ENCODE results near the gene PLPPR2.

The PLPPR2 gene

DNA sequence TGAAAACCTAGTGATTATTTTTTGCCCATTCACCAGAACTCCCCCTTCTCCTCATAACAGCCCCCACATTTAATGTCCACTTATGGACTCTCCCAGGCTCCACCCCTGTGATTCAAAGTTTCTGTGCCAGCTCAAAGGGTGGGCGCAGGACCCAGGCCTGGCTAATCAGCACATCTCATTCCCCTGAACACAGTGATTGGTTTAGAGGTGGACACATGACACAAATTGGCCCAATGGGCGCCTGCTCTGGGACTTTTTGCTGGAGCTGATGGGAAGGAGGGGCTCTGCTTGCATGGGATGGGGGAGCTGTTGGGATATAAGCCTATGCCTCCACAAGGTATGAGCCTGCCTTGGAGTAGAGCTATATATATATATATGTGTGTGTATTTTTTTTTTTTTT is 35.1 kb downstream of the PLPPR2 start:
- DNase-seq (ENCODE audit: low read depth) = no peak
- TF ChIP-seq, protein P1, sequence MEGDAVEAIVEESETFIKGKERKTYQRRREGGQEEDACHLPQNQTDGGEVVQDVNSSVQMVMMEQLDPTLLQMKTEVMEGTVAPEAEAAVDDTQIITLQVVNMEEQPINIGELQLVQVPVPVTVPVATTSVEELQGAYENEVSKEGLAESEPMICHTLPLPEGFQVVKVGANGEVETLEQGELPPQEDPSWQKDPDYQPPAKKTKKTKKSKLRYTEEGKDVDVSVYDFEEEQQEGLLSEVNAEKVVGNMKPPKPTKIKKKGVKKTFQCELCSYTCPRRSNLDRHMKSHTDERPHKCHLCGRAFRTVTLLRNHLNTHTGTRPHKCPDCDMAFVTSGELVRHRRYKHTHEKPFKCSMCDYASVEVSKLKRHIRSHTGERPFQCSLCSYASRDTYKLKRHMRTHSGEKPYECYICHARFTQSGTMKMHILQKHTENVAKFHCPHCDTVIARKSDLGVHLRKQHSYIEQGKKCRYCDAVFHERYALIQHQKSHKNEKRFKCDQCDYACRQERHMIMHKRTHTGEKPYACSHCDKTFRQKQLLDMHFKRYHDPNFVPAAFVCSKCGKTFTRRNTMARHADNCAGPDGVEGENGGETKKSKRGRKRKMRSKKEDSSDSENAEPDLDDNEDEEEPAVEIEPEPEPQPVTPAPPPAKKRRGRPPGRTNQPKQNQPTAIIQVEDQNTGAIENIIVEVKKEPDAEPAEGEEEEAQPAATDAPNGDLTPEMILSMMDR (IDR thresholded peaks at IDR 0.05; ENCODE audit: low read depth, low read length, missing control alignments) = no peak
- H3K4me3 ChIP-seq (ENCODE audit: low read depth, low read length) = no peak overlapping the region

- DNase-seq (ENCODE audit: low read depth) = no peak
- TF ChIP-seq, protein P1 (IDR thresholded peaks at IDR 0.05; ENCODE audit: low read depth, low read length, missing control alignments) = no peak
- H3K4me3 ChIP-seq (ENCODE audit: low read depth, low read length) = no peak overlapping the region
Observed at GRCh38 chr19:11390933-11391680, 35.9 kb downstream of the PLPPR2 start.

DNA sequence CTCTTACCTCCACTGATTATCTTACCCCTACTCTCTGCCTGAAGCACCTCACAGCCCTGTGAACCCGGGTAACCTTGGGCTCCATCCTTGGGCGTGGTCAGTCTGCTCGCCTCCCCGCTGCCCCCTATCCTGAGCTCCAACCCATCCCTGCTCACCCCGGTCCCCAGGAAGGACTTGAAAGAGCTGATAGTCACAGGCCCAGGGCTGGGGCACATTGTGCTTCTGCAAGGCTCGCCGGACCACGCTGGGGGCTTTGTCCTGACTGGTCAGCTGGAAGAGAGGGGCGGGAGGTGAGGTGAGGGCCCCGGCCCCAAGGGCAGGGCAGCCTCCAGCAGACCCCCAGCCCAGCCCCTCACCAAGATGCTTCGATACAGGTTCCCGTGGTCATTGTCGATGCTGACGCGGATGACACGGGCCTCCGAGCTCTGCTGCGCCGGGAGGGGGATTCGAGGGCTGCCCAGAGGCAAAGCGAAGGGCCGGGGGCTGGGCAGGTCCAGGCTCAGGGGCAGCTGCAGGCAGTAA is 41.9 kb downstream of the PLPPR2 start:
- no peak overlapping the region for H3K4me3 ChIP-seq (ENCODE audit: low read depth, low read length)
- TF ChIP-seq, protein P1 (IDR thresholded peaks at IDR 0.05; ENCODE audit: low read depth, low read length, missing control alignments) = no peak
- no peak for DNase-seq (ENCODE audit: low read depth)

DNA sequence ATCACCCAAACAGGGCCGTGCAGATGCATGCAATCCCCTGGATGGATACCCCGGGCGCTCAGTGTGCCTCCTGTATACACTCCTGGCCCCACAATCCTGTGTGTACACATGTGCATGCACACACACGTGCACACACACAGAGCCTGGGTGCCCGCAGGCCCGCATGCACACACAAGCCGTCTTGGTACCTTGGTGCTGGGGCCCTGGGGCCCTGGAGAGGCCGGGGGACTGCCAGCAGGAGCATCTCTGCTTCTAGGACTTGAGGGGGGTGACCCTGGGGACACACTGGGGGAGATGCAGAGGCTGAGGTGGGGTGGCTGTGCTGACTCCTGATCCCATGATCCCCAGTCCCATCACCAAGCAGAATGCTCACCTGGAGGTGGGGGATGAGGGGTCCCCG is 44.4 kb downstream of the PLPPR2 start:
- TF ChIP-seq, protein P1 (IDR thresholded peaks at IDR 0.05; ENCODE audit: low read depth, low read length, missing control alignments) = no peak
- no peak overlapping the region for H3K4me3 ChIP-seq (ENCODE audit: low read depth, low read length)
- no peak for DNase-seq (ENCODE audit: low read depth)

GRCh38 chr19:11400798-11401197 is 45.6 kb downstream of the PLPPR2 start:
- H3K4me3 ChIP-seq (ENCODE audit: low read depth, low read length) = no peak overlapping the region
- TF ChIP-seq, protein P1 (IDR thresholded peaks at IDR 0.05; ENCODE audit: low read depth, low read length, missing control alignments) = no peak

DNA sequence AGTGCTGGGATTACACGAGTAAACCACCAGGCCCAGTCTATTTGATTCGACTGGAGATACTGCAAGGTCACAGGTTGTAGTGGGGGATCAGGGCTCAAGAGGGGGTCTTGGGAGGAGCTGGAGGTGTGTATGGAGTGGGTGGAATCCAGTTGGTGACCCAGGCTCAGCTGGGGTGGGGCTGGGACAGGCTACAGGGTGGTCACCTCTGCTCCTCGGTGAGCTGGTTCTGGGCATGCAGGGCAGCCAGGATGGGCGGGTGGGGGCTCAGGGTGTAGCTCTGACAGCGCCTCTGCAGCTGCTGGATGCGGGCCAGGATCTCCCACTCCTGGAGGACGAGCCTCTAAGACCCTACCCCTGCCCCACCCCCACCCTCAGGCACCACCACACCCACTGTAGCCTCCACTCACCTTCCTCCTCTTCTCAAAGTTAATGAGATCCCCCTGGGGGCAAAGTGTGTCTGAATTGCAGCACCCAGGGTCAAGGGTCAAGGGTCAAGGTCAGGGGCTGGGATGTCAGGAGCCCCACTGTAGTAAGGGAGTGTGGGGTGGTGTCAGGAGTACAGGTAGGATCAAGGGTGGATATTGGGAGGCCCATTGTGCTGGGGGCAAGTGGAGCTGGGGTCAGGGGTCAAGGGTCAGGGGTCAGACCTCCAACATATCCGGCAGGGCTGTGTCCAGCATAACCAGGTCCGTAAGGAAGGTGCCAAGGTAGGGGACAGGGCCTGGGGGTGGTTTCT is 46.7 kb downstream of the PLPPR2 start:
- no peak overlapping the region for H3K4me3 ChIP-seq (ENCODE audit: low read depth, low read length)
- TF ChIP-seq, protein P1 (IDR thresholded peaks at IDR 0.05; ENCODE audit: low read depth, low read length, missing control alignments) = no peak
- no peak for DNase-seq (ENCODE audit: low read depth)

More at GRCh38 chr19:11400798-11401197, 45.6 kb downstream of the PLPPR2 start:
- DNase-seq (ENCODE audit: low read depth) = no peak
